ENCODE results near the gene MILR1.
"Not testable (repeated sequence)": the region's sequence is repeated elsewhere in the genome, so short reads cannot be mapped to it uniquely, and the experiment has no call there.

Gene MILR1

GRCh38 chr17:64459284-64459747, 10.4 kb downstream of the MILR1 start:
- DNase-seq (ENCODE audit: low spot score), result no peak
- TF ChIP-seq CTCF (IDR thresholded peaks at IDR 0.05), result no peak
- Histone ChIP-seq H3K4me3 (no peak overlapping the region), H3K27ac (no peak overlapping the region)

- not testable (repeated sequence) for H3K4me3 ChIP-seq; H3K27ac ChIP-seq; DNase-seq (ENCODE audit: low spot score)
Observed at GRCh38 chr17:64459818-64460217, 10.9 kb downstream of the MILR1 start.

- no peak overlapping the region for H3K4me3 ChIP-seq
- no peak for TF ChIP-seq CTCF (IDR thresholded peaks at IDR 0.05)
- H3K27ac ChIP-seq, result no peak overlapping the region
- DNase-seq (ENCODE audit: low spot score), result no peak
Observed at GRCh38 chr17:64460955-64461354, 12.0 kb downstream of the MILR1 start.

GRCh38 chr17:64461788-64462187, 12.9 kb downstream of the MILR1 start:
- TF ChIP-seq CTCF (IDR thresholded peaks at IDR 0.05), result no peak
- Histone ChIP-seq H3K27ac (no peak overlapping the region), H3K4me3 (no peak overlapping the region)
- DNase-seq (ENCODE audit: low spot score), result no peak

- H3K4me3 ChIP-seq, result no peak overlapping the region
- no peak for TF ChIP-seq CTCF (IDR thresholded peaks at IDR 0.05)
- H3K27ac ChIP-seq, result no peak overlapping the region
- DNase-seq (ENCODE audit: low spot score), result no peak
Observed at GRCh38 chr17:64466019-64466735, 17.3 kb downstream of the MILR1 start.

- H3K4me3 ChIP-seq; DNase-seq (ENCODE audit: low spot score); H3K27ac ChIP-seq: not testable (repeated sequence)
Observed at GRCh38 chr17:64466834-64467233, 17.9 kb downstream of the MILR1 start.

GRCh38 chr17:64470625-64471024, 21.7 kb downstream of the MILR1 start:
- no peak overlapping the region for H3K4me3 ChIP-seq
- H3K27ac ChIP-seq, result no peak overlapping the region
- TF ChIP-seq CTCF (IDR thresholded peaks at IDR 0.05), result no peak
- no peak for DNase-seq (ENCODE audit: low spot score)

GRCh38 chr17:64471440-64471839, 22.5 kb downstream of the MILR1 start:
- H3K4me3 ChIP-seq, result no peak overlapping the region
- DNase-seq (ENCODE audit: low spot score), result no peak
- no peak for TF ChIP-seq CTCF (IDR thresholded peaks at IDR 0.05)
- no peak overlapping the region for H3K27ac ChIP-seq
